Stimulated activated CD8-positive, alpha-beta memory T cell treated with anti-CD3 and anti-CD28 coated beads, Interleukin-7, amount 100 ng/mL, for 24 hours (primary cell): ENCODE measurements around the gene MGAT4B.
"Not testable (repeated sequence)": the region's sequence is repeated elsewhere in the genome, so short reads cannot be mapped to it uniquely, and the experiment has no call there.

Experiments
- DNase-seq: peaks from one replicate; pipeline ENCODE4 v3.0.0-alpha.2; 2020; ENCODE audit warnings: low read depth

The MGAT4B gene

DNA sequence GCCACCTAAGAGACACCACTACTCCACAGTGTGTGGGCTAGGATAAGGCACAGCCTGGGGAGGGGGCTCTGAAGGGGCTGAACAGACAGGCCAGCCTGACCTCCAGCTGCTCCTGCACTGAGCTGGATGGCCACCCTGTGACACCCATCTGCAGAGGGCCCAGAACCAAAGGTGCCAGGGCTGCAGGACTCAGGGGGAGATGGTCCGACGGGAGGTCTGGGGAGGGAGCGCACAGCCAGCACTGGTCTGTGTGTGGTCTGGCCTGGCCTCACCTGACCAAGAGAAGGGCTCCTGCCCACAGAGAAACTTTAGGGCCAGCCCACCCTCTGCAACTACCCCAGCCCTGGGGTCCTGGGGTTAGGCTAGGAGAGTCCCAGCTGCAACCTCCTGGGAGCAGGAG lies 12.1 kb downstream of the MGAT4B start:
- DNase-seq = no peak

DNA sequence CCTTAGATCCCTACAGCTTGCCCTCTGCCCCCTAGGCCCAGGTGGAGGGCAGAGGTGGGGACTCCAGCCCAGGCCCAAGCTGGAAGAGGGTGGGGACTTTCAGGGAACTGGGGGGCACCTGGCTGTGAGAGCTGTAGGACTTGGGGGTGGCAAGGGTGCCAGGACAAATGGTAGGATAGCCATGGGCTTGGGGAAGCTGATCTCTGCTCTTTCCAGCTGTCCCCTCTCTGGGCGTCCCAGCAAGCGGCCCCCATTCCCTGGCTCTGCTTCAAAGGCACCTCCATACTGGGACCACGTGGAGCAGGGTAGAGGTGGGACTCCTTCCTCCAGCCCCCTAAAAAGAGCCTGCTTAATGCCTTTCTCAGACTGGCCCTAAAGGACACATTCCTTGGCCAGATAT lies 12.5 kb downstream of the MGAT4B start:
- DNase-seq = no peak

DNA sequence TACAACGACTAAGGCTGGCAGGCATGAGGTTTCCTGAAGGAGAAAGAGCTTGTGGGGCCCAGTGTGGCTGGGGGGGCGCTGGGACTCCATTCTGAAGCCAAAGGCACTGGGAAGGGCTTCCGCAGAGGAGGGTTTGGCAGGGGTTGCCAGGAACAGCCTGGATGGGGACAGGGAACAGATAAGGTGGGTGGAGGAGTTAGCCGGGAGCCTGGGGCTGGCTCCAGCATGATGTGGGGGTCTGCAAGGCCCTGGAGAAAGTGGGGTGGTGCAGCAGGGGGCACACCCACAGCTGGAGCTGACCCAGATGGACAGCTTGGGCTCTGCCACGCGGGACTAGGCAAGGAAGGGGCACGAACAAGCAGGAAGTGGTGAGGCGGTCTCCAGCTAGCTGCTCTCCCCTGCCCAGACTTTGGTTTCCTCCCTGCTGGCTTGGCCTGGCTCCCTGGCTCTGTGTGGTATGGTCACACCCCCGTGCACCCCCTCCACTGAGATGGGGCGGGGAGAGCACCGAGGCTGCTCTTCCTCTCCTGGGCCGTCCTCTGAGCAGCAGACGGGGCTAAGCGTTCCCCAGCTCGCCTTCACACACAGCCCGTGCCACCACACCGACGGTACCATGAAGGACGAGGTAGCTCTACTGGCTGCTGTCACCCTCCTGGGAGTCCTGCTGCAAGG lies 13.1 kb downstream of the MGAT4B start, which contains the start of gene LTC4S:
LTC4S (plus strand) TSS at position 519 of the 672 bp plus-strand sequence; CDS start at position 614, 95 bp downstream.
- DNase-seq = no peak

DNA sequence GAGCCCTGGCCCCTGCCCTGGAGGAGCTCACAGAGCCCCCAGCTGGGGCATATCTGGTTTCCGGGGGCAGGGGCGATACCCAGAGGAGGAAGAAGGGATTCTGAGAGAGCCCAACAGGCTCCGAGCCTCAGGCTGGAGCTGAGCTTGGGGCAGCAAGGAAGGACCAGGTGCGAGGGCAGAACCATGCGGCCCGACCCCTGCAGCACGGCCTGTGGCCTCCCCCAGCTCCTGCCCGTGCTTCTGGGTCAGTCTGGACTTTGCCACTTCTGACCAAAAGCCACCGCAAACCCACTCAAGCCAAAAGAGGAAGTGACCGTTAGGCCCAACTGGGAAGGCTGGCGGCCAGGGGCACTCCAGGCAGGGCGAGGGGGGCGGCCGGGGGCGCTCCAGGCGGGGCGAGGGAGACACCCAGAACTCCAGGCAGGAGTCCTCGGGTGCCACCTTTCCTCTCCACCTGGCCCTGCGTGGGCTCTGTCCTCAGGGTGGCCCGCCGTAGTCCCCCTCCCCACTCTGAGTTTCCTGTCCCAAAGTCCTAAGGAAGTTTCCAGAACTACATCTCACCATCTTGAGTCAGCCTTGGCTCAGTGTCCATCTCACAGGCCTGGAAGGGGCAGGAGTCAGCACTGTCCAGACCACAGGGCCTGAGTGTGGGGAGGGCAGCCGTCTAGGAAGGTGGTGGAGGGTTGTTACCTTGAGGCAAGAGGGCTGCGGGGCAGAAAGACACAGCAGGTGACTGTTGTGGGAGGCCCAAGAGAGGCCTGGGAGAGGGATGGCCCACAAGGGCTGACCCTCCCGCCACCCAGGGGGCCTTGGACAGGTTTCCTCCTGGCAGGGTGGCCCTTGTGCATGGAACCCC lies 13.8 kb downstream of the MGAT4B start:
- DNase-seq = no peak

DNA sequence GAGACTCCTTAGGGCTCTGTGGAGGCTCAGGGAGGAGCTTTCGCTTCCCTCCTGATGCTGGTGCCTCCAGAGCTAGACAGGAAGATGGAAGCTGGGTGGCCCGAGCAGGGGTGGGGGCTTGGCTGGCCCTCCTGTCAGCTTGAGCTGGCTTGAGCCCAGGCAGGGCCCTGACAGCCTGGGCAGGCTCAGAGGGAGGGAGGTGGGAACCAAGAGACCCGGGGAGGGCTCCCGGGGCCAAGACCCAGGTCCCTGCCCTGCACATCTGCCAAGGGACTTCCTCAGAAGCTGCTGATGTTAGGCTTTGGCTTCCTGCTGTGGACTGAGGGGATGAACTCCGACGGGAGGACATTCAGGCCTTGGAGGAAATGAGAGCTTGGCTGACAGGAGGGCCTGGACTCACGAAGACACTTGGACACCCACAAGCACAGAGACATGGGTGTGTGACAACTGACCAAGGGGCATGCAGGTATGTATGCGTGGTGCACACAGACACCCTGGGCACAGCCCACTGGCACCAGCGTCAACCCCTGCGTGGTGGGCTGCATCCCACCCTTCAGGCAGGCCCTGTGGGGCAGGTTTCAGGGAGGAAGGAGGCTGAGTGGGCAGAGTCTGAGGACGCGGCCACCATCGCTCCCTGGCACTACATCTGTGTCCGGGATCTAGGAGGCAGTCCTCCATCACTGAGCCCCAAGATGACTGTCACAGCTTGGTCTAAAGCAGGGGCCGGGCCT lies 14.6 kb downstream of the MGAT4B start:
- no peak for DNase-seq

DNA sequence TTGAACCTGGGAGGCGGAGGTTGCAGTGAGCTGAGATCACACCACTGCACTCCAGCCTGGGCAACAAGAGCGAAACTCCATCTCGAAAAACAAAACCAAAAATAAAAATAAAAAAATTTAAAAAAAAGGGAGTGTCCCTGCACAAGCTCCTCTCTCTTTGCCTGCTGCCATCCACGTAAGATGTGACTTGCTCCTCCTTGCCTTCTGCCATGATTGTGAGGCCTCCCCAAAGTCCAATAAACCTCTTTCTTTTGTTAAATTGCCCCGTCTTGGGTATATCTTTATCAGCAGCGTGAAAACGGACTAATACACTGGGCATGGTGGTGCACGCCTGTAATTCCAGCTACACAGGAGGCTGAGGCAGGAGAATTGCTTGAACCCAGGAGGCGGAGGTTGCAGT lies 17.4 kb downstream of the MGAT4B start:
- DNase-seq = not testable (repeated sequence)

DNA sequence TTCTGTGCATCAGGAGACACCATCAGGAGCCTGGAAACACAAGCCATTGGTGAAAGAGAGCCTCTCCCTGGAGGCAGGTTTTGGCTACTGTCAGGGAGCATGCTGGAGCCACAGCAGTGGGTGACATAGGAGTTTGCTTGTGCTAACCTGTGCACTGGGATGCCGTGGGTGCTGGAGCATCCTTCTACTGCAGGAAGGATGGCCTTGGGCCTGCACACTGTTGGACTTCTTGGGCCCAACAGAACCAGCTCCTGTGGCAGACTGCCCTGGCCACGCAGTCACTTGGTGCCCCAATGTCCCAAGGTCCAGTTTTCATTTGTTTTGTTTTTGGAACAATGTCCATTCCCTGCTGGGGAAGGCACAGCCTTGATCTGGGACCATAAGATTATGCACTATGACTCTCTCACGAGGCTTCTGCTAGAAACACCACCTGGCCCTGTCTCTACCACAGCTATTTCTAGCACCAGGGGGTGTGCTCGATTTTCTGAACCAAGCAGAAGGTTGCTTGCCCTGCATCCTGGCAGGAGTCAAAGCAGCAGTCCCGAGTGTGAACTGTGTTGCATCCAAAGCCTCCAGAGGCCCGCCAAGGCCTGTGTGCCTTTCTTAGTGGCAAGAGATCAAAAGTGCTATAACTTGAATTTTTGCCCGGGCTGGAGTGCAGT lies 18.3 kb downstream of the MGAT4B start:
- DNase-seq = no peak

DNA sequence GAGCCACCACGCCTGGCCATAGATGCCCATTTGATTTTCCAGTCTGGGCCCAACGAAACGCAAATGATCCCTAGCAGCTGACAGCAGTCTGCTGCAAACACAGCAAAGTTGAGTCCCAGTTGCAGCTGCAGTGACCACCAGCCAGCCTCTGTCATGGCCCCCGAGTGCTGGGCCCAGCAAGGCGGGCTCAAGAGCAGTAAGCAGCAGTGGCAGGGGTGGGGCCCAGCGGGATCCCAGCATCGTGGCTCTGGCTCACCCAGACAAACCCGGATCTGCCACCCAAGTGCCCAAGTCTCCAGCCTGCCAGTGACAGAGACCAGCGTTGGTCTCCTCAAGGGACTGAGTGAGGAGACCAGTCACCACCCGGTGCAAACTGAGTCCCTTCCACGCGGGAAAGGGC lies 19.8 kb downstream of the MGAT4B start:
- no peak for DNase-seq

DNA sequence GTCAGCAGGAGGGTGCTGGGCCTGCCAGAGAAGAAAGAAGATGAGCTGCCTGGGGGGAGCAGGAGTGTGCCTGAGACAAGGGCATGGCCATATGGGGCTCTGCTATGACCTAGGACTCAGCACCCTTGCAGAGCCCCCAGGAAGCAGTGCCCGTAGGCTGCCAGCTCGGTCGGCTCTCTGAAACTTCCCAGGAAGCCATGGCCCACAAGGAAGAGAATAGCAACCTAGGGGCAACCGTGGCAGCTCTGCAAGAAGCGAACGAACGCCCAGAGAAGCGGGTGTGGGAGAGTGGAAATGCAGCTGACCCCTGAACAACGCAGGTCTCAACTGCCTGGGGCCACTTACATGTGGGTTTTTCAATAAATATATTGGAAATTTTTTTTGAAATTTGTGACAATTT lies 23.5 kb downstream of the MGAT4B start:
- DNase-seq = no peak

DNA sequence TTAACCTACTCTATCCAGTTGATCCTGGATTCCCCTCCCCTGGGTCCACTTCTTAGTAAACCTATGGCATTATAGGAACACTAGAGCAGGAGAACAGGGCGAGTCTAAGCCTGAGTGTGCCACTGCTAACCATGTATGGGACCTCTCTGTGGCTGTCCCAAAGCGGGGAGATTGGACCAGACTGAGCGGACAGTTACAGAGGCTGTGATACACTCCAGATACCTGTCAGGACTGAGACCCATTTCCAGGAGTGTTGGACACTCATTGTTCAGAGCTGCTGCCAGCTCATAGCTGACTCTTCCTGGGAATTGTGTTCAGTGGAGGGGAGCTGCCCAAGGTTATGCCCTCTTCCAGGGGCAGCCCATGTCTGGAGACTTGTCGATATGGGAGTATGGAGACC lies 24.8 kb downstream of the MGAT4B start:
- no peak for DNase-seq

DNA sequence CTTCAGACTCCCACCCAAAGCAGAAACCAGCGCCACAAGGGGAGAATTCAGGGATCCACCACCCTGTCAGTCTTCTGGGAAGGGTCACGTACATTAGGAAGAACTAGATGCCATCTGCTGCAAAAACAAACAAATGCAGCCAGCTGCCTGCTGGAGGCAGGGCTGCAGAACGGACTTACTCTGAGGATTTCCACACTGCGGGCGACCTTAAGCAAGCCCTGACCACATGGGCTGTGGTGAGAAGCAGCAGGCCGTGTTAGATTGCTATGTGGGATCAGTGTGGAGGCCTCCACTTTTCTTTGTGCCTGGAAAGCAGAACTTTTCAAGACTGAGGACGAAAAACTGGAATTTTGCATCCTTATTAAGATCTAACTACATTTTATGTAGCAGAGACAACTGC lies 26.3 kb downstream of the MGAT4B start:
- DNase-seq = no peak

DNA sequence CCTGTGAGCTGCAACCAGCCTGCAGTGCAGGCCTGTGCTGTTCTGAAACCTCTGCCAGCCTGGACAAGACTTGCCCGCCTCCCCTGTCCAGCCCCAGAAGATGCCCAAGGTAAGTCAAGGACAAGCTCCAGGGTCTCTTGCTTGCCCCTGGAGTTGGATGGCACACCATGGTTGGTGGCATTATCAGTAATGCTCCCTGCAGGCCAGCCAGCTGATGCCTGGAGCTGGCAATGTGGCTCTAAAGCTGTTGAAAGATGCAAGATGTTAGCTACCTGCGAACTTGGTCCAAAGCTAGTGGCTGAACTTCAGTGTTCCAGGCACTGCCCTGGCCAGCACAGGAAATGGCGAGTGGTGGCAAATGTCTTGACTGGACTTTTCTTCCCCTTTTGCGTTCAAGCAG lies 26.8 kb downstream of the MGAT4B start:
- no peak for DNase-seq

DNA sequence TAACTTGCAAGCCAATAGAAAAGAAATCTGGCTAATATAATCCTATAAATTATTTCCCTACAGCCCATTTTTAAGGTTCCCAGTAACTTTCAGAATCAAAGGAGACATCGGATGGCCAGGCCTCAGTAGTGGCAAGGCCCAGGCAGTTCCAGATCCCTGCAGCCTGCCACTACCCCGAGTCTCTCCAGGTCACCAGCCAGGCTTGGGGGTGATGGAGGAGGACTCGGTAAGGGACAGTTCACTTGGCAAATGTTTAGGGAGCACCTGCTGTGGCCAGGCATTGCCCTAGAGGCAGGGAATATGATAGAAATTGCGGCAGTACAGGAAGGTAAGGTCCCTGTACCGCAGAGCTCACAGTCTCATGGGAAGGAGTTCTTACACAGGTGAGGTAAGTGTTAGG lies 28.1 kb downstream of the MGAT4B start:
- DNase-seq = no peak

DNA sequence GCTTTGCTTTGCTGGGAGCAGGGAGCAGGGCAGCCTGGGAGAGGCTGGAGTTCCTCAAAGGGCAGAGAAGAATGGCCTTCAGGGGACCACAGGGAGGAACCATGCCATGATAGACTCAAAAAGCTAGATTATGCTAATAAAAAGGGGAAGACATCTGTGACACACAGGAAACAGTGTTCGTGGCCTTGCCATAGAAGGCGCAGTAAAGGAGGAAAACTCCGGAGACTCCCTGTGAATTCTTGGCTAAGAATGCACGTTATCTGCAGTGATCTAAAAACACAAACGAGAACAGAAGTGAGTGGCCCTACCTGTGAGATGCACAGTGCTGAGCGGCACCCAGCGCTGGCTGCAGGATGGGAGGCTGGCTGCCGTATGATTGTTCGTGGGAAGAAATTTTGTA lies 28.8 kb downstream of the MGAT4B start:
- DNase-seq = no peak

DNA sequence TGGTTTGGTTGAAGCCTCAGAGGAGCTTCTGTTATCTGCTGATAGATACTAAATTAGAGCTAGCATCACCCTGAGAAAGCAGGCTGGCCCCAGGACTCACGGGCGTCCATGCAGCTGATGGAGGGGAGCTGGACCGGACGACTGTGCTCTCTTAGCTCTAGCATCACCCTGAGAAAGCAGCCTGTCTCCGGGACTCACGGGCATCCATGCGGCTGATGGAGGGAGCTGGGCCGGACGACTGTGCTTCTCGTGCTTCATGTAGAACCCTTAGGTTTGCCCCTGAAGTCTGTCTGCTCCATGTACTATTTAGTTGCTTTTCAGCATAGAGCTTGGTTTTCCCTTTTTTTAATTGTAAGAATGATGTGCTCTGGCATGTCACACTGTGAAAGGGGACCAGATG lies 29.2 kb downstream of the MGAT4B start:
- no peak for DNase-seq

DNA sequence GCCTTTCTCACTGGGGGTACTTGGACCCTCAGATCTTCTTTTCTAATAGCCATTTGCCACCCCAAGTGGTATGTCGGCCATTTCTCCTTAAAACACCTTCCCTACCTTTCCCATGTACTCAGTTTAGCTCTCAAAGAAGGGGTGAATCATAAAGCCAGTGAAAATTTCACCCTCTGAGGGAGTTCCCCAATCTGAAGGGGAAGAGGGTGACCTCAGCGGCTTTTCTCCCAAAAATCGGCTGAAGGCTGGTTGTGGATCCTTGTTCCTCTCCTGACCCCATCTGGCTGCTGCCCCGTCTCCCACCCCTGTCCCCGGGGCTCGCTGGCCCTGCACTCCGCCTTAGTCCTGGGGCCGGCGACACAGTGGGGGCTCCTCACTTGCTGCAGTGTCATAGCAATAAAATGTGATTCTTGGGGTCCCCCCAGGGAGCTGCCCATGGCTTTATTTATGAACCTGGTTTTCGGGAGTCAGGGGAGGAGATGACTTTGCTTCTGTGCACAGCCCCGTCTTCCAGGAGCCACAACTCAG lies 30.2 kb downstream of the MGAT4B start:
- no peak for DNase-seq

DNA sequence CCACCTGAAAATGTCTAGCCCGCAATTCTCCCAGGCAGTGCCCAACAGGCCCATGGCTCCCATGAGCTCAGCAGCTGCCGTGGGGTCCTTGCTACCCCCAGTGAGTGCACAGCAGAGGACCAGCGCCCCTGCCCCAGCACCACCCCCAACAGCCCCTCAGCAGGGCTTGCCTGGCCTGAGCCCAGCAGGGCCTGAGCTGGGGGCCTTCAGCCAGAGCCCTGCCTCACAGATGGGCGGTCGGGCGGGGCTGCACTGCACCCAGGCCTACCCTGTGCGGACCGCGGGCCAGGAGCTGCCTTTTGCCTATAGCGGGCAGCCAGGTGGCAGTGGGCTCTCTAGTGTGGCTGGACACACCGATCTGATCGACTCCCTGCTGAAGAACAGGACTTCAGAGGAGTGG lies 32.2 kb downstream of the MGAT4B start:
- DNase-seq = no peak

DNA sequence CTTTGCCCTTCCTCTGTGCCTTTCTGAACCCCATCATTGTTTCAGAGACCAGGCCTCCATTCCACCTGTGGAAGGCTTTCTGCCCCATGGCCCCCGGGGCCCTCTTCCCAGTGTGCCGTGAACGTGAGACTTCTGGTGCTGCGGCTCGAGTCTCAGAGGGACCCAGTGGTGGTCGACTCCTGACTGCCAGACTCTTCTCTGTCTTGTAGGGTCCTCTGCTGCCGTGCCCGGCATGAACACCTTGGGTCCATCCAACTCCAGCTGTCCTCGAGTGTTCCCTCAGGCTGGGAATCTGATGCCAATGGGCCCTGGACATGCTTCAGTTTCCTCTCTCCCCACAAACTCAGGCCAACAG lies 33.0 kb downstream of the MGAT4B start:
- DNase-seq = no peak

DNA sequence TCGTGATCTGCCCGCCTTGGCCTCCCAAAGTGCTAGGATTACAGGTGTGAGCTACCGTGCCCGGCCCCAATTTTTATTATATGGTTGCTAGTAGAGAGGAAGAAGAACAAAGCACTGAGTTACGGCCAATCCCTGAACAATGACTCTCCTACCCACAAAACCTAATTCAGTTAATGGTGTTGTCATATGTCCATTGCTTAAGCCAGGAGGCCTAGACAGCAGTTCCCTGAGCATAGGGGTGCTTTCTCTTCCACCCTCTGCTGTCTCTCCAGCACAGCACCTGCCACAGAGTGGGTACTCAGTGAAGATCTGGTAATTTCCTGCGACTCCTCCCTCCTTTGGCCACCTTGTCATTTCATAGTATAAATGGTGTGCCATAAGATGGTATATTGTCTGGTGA lies 34.3 kb downstream of the MGAT4B start:
- no peak for DNase-seq

DNA sequence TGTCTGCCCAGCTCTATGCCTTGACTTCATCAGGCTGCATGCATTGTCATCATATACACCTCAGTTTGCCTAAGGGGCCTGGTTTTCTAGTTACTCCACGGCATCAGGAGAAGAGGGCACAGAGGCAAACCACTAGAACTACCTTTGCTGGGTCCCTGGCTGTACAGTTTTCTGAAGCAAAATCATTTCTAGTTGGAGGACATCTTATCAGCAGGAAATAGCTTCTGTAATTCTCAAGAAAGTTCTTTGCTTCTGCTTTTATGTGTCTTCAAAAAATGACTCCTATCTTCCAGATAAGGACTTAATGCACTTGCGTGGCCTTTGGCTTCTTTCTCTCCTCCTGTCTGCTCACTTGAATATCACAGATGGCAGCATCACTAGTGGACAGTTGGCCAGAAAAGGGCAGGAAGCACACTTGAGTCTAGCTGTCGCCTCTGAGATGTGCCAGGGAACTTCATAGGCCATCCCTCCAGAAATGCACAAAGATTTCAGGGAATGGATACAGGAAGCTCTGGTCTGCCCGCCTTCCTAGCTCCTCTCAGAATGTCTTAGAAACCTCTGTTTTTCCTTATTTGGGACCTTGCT lies 35.3 kb downstream of the MGAT4B start:
- DNase-seq = no peak

DNA sequence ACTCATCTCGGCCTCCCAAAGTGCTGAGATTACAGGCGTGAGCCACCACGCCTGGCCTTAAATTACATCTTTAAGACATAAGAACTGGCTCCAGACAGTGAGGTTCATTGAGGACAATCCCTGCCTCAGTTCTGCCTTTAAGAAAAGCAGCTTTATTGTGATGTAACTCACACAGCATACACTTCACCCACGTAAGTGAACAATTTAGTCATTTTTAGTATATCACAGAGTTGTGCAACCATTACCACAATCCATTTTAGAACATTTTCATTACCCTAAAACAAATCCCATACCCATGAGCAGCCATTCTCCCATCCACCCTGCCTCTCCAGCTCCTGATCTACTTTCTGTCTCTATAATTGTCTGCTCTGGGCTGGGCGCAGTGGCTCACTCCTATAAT lies 36.9 kb downstream of the MGAT4B start:
- no peak for DNase-seq

DNA sequence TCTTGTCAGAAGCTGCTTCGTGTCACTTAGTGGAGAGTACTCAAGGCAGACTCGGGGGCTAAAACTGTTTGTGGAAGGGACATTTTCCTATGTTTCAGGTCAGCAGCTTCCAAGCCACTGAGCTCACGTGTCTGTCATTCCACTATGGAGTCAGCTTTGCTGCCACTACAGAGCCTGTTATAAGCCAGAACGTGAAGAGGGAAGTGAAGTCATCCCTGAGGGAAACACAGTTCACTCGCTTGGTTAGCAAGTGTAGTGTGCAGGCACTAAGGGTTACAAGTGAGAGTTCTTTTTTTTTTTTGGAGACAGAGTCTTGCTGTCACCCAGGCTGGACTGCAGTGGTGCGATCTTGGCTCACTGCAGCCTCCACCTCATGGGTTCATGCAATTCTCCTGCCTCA lies 37.4 kb downstream of the MGAT4B start:
- no peak for DNase-seq
